Bronchial smooth muscle cell (primary cell): ENCODE data around the gene MESD. TPM values are rescaled to one million over a fixed set of nuclear protein-coding genes. Genes with fewer than 3 reads are reported as not detected.

Experiments used
- total RNA-seq: library from RNA; depleted of rRNA; stranded (reverse); fragments of >200 nt; gene quantifications from 2 replicates; pipeline ENCODE4 v1.2.1, GENCODE V29; 2014

The MESD gene
- 18.9 and 22.6 TPM in 2 replicates for total RNA-seq

GRCh38 chr15:80989518-80990478, at the start of gene MESD:
MESD (minus strand) TSS chr15:80989819; CDS start chr15:80989791, 28 bp downstream.

GRCh38 chr15:81000624-81001151, 11.1 kb upstream of the MESD start, which contains the start of gene TLNRD1:
TLNRD1 (plus strand) TSS chr15:81000923; CDS start chr15:81002272, 1,349 bp downstream.

Other genes with a start within 250 kb of the MESD start
- 27.4 and 78.4 TPM in 2 replicates for gene CEMIP, start 210.4 kb downstream of the MESD start, total RNA-seq
- gene TLNRD1, start 11.1 kb upstream of the MESD start, total RNA-seq, result 2.0 and 2.7 TPM in 2 replicates
- 0.16 and 0.17 TPM in 2 replicates for gene CFAP161, start 144.5 kb upstream of the MESD start, total RNA-seq
- 2.4 and 3.2 TPM in 2 replicates for gene IL16, start 207.1 kb upstream of the MESD start, total RNA-seq